Esophagus squamous epithelium (tissue), 5 donors: ENCODE data around the gene CD83. TPM values are rescaled to one million over a fixed set of nuclear protein-coding genes. Genes with fewer than 3 reads are reported as not detected.

Experiments used
- DNase-seq: peaks from one replicate; lab custom pipeline; 2025; lab: John Stamatoyannopoulos, UW
- H3K27ac ChIP-seq, 4 donors: fragments of 200-600 bp; sonication (generic); one replicate each; pipeline ENCODE4 v1.5.1; 2016 to 2019; ENCODE audit warnings: mild to moderate bottlenecking in 1 of 4
- H3K27me3 ChIP-seq, 4 donors: fragments of 200-600 bp; sonication (generic); 1 replicate in 3 of 4; 2 replicates in 1 of 4; pipeline versions ENCODE4 v1.5.1 to v1.6.0; 2017 to 2021; ENCODE audit warnings: antibody characterized with exemption in 1 of 4
- H3K36me3 ChIP-seq, 3 donors: fragments of 200-600 bp; sonication (generic); one replicate each; pipeline ENCODE4 v1.5.1; 2016 to 2019
- H3K4me1 ChIP-seq, 3 donors: fragments of 200-600 bp; sonication (generic); one replicate each; pipeline ENCODE4 v1.5.1; 2017 to 2019
- H3K4me3 ChIP-seq, 4 donors: fragments of 200-600 bp; sonication (generic); 1 replicate in 3 of 4; 2 replicates in 1 of 4; pipeline ENCODE4 v1.5.1; 2016 to 2019; ENCODE audit warnings: mild to moderate bottlenecking in 2 of 4, moderate library complexity in 1 of 4
- H3K9me3 ChIP-seq, 3 donors: fragments of 200-600 bp; sonication (generic); one replicate each; pipeline ENCODE4 v1.5.1; 2016 to 2019
- POLR2A ChIP-seq, 4 donors: fragments of 450-650 bp; IDR thresholded peaks; one replicate each; pipeline ENCODE4 v1.6.1; 2017; ENCODE audit warnings: antibody characterized with exemption in 4 of 4, mild to moderate bottlenecking in 4 of 4, moderate library complexity in 3 of 4
- WGBS, 2 donors: methylation state at CpG; one replicate each; pipeline ENCODE4 v1.1.5; 2018; 5-methylcytosine and 5-hydroxymethylcytosine counted together
- intact Hi-C: fragments of 100-400 bp; cut with DNase I; formaldehyde crosslinking; loops from one replicate; pipeline ENCODE4 v1.15.0; 2022
- total RNA-seq, 4 donors: library from RNA; depleted of rRNA; stranded (reverse); fragments of >200 nt; gene quantifications; one replicate each; pipeline ENCODE4 v1.1.0, GENCODE V29; 2016
- TF ChIP-seq, protein P1 (sequence below), 6 experiments: fragments of 450-650 bp in 4 of 6; fragments of 200-600 bp in 2 of 6; sonication (generic) in 2 of 6; IDR thresholded peaks; one replicate each; pipeline ENCODE4 v1.5.1; 2016 to 2019; ENCODE audit warnings: antibody characterized with exemption in 6 of 6, mild to moderate bottlenecking in 4 of 6, moderate library complexity in 4 of 6
- donor health status: DM: yes; HTN: yes; CAD: no.

CD83 gene
- total RNA-seq, 4 donors from 2014 or later = 0.56 to 2.8 (median 1.1) TPM

GRCh38 chr6:14095437-14095836, 22.1 kb upstream of the CD83 start:
- Histone ChIP-seq H3K9me3 (no peaks in the 10 kb centered on the region), H3K27me3 (peaks cover 0 to 8% (median 0%) of the 10 kb centered on the region in 4 donors), H3K27ac (no peak overlapping the region), H3K4me1 (peaks cover 3 to 13% (median 4%) of the 10 kb centered on the region in 3 donors), H3K36me3 (no peaks in the 10 kb centered on the region), H3K4me3 (no peak overlapping the region)
- WGBS, 2 donors = 82 to 87% methylated on average over 6 of the region's 6 CpGs
- intact Hi-C loops = no loop called here
- DNase-seq = no peak
- no peak for TF ChIP-seq POLR2A (IDR thresholded peaks at IDR 0.05)

GRCh38 chr6:14100138-14100537, 17.4 kb upstream of the CD83 start:
- TF ChIP-seq, protein P1, sequence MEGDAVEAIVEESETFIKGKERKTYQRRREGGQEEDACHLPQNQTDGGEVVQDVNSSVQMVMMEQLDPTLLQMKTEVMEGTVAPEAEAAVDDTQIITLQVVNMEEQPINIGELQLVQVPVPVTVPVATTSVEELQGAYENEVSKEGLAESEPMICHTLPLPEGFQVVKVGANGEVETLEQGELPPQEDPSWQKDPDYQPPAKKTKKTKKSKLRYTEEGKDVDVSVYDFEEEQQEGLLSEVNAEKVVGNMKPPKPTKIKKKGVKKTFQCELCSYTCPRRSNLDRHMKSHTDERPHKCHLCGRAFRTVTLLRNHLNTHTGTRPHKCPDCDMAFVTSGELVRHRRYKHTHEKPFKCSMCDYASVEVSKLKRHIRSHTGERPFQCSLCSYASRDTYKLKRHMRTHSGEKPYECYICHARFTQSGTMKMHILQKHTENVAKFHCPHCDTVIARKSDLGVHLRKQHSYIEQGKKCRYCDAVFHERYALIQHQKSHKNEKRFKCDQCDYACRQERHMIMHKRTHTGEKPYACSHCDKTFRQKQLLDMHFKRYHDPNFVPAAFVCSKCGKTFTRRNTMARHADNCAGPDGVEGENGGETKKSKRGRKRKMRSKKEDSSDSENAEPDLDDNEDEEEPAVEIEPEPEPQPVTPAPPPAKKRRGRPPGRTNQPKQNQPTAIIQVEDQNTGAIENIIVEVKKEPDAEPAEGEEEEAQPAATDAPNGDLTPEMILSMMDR (IDR thresholded peaks at IDR 0.05) = no peak
- no peak for TF ChIP-seq POLR2A (IDR thresholded peaks at IDR 0.05)
- no peak for DNase-seq
- Histone ChIP-seq H3K36me3 (no peaks in the 10 kb centered on the region), H3K27ac (no peak overlapping the region), H3K9me3 (no peaks in the 10 kb centered on the region), H3K4me3 (no peak overlapping the region), H3K4me1 (no peaks in the 10 kb centered on the region), H3K27me3 (peaks cover 0 to 19% (median 0%) of the 10 kb centered on the region in 4 donors)
- 84 to 92% methylated on average over 3 of the region's 3 CpGs for WGBS, 2 donors
- intact Hi-C loops = no loop called here

DNA sequence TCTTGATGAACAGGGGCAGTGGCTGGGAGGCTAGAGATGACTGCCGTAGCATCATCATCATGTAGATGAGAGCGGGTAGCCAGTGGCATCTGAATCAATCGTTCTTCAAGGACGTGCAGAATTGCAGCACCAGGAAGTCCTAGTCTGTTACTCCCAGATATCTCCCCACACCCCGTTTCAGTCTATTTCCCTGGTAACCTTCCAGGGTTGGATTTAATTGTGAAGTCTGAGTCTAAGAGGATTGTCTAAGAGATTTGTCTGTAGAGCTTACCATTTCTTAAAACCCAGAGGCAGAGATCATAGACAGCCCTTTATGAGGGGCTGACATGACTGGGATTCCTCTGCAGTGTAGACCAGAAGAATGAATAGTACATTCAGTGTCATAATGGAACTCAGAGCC, 16.6 kb upstream of the CD83 start:
- intact Hi-C loops = no loop called here
- Histone ChIP-seq H3K27ac (no peak overlapping the region), H3K9me3 (peaks cover 0 to under 1% (median 0%) of the 10 kb centered on the region in 3 donors), H3K4me1 (no peaks in the 10 kb centered on the region), H3K4me3 (no peak overlapping the region), H3K27me3 (peaks cover 0 to 27% (median 0%) of the 10 kb centered on the region in 4 donors), H3K36me3 (no peaks in the 10 kb centered on the region)
- 84 to 88% methylated on average over 4 to 5 of the region's 5 CpGs for WGBS, 2 donors
- TF ChIP-seq, protein P1 (IDR thresholded peaks at IDR 0.05) = no peak
- DNase-seq = no peak

- Histone ChIP-seq H3K4me1 (no peaks in the 10 kb centered on the region), H3K9me3 (peaks cover 0 to 14% (median 8%) of the 10 kb centered on the region in 3 donors), H3K4me3 (no peak overlapping the region), H3K27me3 (peaks cover 0 to 37% (median 0%) of the 10 kb centered on the region in 4 donors), H3K36me3 (no peaks in the 10 kb centered on the region), H3K27ac (no peak overlapping the region)
- intact Hi-C loops = no loop called here
- WGBS, 2 donors = 92 to 97% methylated on average over 3 of the region's 3 CpGs
- DNase-seq = no peak
- TF ChIP-seq POLR2A (IDR thresholded peaks at IDR 0.05) = no peak
- TF ChIP-seq, protein P1 (IDR thresholded peaks at IDR 0.05) = no peak
Measured at GRCh38 chr6:14102383-14102782, 15.2 kb upstream of the CD83 start.

GRCh38 chr6:14105547-14105946, 12.0 kb upstream of the CD83 start:
- TF ChIP-seq, protein P1 (IDR thresholded peaks at IDR 0.05) = no peak
- no peak for TF ChIP-seq POLR2A (IDR thresholded peaks at IDR 0.05)
- WGBS, 2 donors = 57 to 60% methylated on average over 1 of the region's 1 CpG

DNA sequence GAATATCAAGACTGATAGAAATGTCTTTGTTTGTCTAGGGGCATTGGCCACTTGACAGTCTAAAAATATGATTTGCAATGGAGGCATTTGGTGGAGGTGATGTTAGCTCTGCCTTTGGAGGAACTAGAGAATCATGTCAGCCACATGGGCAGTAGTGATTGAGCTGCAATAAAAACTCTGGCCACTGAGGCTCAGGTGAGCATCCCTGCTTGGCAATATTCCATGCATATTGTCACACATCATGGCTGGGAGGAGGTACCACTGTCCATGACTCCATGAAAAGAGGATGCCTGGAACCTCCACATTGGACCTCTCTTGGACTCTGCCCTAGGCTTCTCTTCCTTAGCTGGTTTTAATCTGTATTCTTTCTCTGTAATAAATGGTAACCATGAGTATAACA, 10.6 kb upstream of the CD83 start:
- H3K9me3 ChIP-seq = peaks cover 0 to 14% (median 9%) of the 10 kb centered on the region in 3 donors
- peaks cover 0 to 27% (median 0%) of the 10 kb centered on the region in 4 donors for H3K27me3 ChIP-seq
- intact Hi-C loops = no loop called here
- H3K27ac ChIP-seq = no peak overlapping the region
- H3K4me1 ChIP-seq = peaks cover 0 to 6% (median 0%) of the 10 kb centered on the region in 3 donors
- TF ChIP-seq POLR2A (IDR thresholded peaks at IDR 0.05) = no peak
- TF ChIP-seq, protein P1 (IDR thresholded peaks at IDR 0.05) = no peak
- no peak overlapping the region for H3K4me3 ChIP-seq
- no peak for DNase-seq
- H3K36me3 ChIP-seq = no peaks in the 10 kb centered on the region

More at GRCh38 chr6:14105547-14105946, 12.0 kb upstream of the CD83 start:
- no peak for DNase-seq
- H3K4me3 ChIP-seq = no peak overlapping the region
- H3K27ac ChIP-seq = no peak overlapping the region
- peaks cover 0 to 6% (median 0%) of the 10 kb centered on the region in 3 donors for H3K4me1 ChIP-seq
- H3K27me3 ChIP-seq = peaks cover 0 to 38% (median 0%) of the 10 kb centered on the region in 4 donors
- intact Hi-C loops = no loop called here
- no peaks in the 10 kb centered on the region for H3K36me3 ChIP-seq
- H3K9me3 ChIP-seq = peaks cover 0 to 14% (median 9%) of the 10 kb centered on the region in 3 donors
